ENCODE results near the gene ANKRD13A.

The ANKRD13A gene

GRCh38 chr12:110010853-110011723 lies 11.9 kb downstream of the ANKRD13A start:
- no peak overlapping the region for H3K4me3 ChIP-seq (replicated peaks; ENCODE audit: low read depth, low read length)
- no peak for DNase-seq (ENCODE audit: extremely low read depth, low read depth)

GRCh38 chr12:110012137-110012536 lies 12.9 kb downstream of the ANKRD13A start:
- H3K4me3 ChIP-seq (replicated peaks; ENCODE audit: low read depth, low read length), result no peak overlapping the region
- no peak for DNase-seq (ENCODE audit: extremely low read depth, low read depth)

More at GRCh38 chr12:110010853-110011723, 11.9 kb downstream of the ANKRD13A start:
- TF ChIP-seq, protein P1, sequence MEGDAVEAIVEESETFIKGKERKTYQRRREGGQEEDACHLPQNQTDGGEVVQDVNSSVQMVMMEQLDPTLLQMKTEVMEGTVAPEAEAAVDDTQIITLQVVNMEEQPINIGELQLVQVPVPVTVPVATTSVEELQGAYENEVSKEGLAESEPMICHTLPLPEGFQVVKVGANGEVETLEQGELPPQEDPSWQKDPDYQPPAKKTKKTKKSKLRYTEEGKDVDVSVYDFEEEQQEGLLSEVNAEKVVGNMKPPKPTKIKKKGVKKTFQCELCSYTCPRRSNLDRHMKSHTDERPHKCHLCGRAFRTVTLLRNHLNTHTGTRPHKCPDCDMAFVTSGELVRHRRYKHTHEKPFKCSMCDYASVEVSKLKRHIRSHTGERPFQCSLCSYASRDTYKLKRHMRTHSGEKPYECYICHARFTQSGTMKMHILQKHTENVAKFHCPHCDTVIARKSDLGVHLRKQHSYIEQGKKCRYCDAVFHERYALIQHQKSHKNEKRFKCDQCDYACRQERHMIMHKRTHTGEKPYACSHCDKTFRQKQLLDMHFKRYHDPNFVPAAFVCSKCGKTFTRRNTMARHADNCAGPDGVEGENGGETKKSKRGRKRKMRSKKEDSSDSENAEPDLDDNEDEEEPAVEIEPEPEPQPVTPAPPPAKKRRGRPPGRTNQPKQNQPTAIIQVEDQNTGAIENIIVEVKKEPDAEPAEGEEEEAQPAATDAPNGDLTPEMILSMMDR (IDR thresholded peaks at IDR 0.05; ENCODE audit: low read depth, low read length, missing control alignments), result no peak

DNA sequence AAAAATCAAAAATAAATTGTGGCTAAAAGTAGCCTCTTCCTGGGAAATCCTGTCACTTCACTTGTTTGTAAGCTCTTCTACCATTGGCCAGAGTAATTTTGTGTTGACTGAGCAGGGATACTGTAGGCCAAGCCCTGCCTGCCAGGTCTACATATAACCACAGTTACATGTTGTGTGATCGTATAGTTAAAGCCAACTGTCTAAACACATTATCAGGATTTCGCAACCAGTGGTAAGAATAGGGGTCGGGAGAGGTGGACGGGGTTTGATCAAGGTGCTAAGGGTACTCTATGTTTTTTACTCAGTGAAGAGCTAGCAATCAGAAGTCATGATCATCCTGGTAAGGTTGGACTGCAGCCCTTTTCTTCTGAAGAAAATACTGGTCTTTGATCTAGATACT lies 13.4 kb downstream of the ANKRD13A start:
- TF ChIP-seq, protein P1 (IDR thresholded peaks at IDR 0.05; ENCODE audit: low read depth, low read length, missing control alignments), result no peak
- DNase-seq (ENCODE audit: extremely low read depth, low read depth), result no peak
- H3K4me3 ChIP-seq (replicated peaks; ENCODE audit: low read depth, low read length), result no peak overlapping the region

More at GRCh38 chr12:110012137-110012536, 12.9 kb downstream of the ANKRD13A start:
- TF ChIP-seq, protein P1 (IDR thresholded peaks at IDR 0.05; ENCODE audit: low read depth, low read length, missing control alignments), result no peak

GRCh38 chr12:110015132-110015531 lies 15.9 kb downstream of the ANKRD13A start:
- no peak overlapping the region for H3K4me3 ChIP-seq (replicated peaks; ENCODE audit: low read depth, low read length)
- no peak for DNase-seq (ENCODE audit: extremely low read depth, low read depth)
- TF ChIP-seq, protein P1 (IDR thresholded peaks at IDR 0.05; ENCODE audit: low read depth, low read length, missing control alignments), result no peak

DNA sequence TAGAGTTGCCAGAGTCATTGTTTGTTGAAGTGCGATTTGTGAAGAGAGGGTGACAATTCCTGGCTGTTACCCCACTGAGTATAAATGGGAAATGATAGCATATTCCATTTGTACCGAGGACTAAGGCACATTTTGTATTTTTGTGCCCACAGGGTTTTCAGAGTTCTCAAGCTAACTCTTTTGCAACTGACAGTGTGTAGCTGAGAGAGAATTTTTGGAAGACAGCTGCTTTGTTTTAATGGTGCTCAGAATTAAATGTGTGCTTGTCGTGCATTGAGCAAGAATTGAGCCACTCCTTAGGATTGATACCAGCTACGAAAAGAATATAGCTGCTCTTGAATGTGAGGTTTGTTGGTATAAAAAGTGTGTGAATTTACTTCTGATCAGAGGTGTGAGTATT lies 21.7 kb downstream of the ANKRD13A start:
- no peak for DNase-seq (ENCODE audit: extremely low read depth, low read depth)
- H3K4me3 ChIP-seq (replicated peaks; ENCODE audit: low read depth, low read length), result no peak overlapping the region
- TF ChIP-seq, protein P1 (IDR thresholded peaks at IDR 0.05; ENCODE audit: low read depth, low read length, missing control alignments), result no peak

GRCh38 chr12:110023059-110023980 lies 24.1 kb downstream of the ANKRD13A start:
- H3K4me3 ChIP-seq (replicated peaks; ENCODE audit: low read depth, low read length), result no peak overlapping the region
- DNase-seq (ENCODE audit: extremely low read depth, low read depth), result no peak
- TF ChIP-seq, protein P1 (IDR thresholded peaks at IDR 0.05; ENCODE audit: low read depth, low read length, missing control alignments), result no peak
